CD8-positive, alpha-beta memory T cell (primary cell): ENCODE data around the gene CNPY2. TPM values are rescaled to one million over a fixed set of nuclear protein-coding genes. Genes with fewer than 3 reads are reported as not detected.

ENCODE experiments used
- CTCF ChIA-PET: fragments of 350-600 bp; sonication (Branson Sonifier 250); formaldehyde crosslinking; loops from one replicate; lab custom pipeline; 2021; ENCODE audit warnings: antibody characterized with exemption; lab: Charles Lee
- POLR2A ChIA-PET: fragments of 350-600 bp; sonication (Branson Sonifier 250); formaldehyde crosslinking; loops from one replicate; lab custom pipeline; 2021; ENCODE audit warnings: antibody characterized with exemption; lab: Charles Lee
- DNase-seq, 5 donors: peaks; one replicate each; pipeline versions ENCODE4 v3.0.0 to v3.0.0-alpha.2; 2020 to 2022; ENCODE audit warnings: mixed read lengths in 1 of 5
- H3K27ac ChIP-seq: one replicate; pipeline ENCODE4 v1.7.0; 2013; ENCODE audit warnings: low read depth, mild to moderate bottlenecking, low read length, moderate library complexity
- H3K27me3 ChIP-seq: 2 replicates; pipeline ENCODE4 v1.7.0; 2013; ENCODE audit warnings: low read length, mild to moderate bottlenecking; ENCODE audit not compliant: insufficient read depth, poor library complexity, severe bottlenecking
- H3K36me3 ChIP-seq: 2 replicates; pipeline ENCODE4 v1.7.0; 2013; ENCODE audit warnings: mild to moderate bottlenecking, low read length, moderate library complexity; ENCODE audit not compliant: insufficient read depth
- H3K4me1 ChIP-seq: 2 replicates; pipeline ENCODE4 v1.7.0; 2013; ENCODE audit warnings: mild to moderate bottlenecking, low read length, moderate library complexity; ENCODE audit not compliant: insufficient read depth
- H3K4me3 ChIP-seq: 2 replicates; pipeline ENCODE4 v1.7.0; 2013; ENCODE audit warnings: mild to moderate bottlenecking, low read length
- H3K9me3 ChIP-seq: 2 replicates; pipeline ENCODE4 v1.7.0; 2013; ENCODE audit warnings: mild to moderate bottlenecking, low read length
- H3K27ac Mint-ChIP-seq, 8 donors: one replicate each; pipeline ENCODE4 v1.8.0; 2020 to 2021; ENCODE audit warnings: mixed read lengths in 8 of 8, mild to moderate bottlenecking in 6 of 8, inconsistent platforms in 3 of 8, moderate library complexity in 3 of 8
- H3K27me3 Mint-ChIP-seq, 2 donors: one replicate each; pipeline ENCODE4 v1.8.0; 2020 to 2021; ENCODE audit warnings: mixed read lengths in 2 of 2, mild to moderate bottlenecking in 1 of 2, moderate library complexity in 1 of 2
- H3K36me3 Mint-ChIP-seq, 3 donors: one replicate each; pipeline ENCODE4 v1.8.0; 2020 to 2021; ENCODE audit warnings: mixed read lengths in 3 of 3, inconsistent platforms in 1 of 3, mild to moderate bottlenecking in 1 of 3
- H3K4me1 Mint-ChIP-seq, 3 donors: one replicate each; pipeline ENCODE4 v1.8.0; 2020 to 2021; ENCODE audit warnings: mixed read lengths in 3 of 3, inconsistent platforms in 1 of 3, mild to moderate bottlenecking in 1 of 3
- H3K4me3 Mint-ChIP-seq, 7 donors: one replicate each; pipeline ENCODE4 v1.8.0; 2020 to 2021; ENCODE audit warnings: mixed read lengths in 7 of 7, mild to moderate bottlenecking in 6 of 7, moderate library complexity in 4 of 7, inconsistent platforms in 2 of 7
- H3K9me3 Mint-ChIP-seq, 5 donors: one replicate each; pipeline ENCODE4 v1.8.0; 2020 to 2022; ENCODE audit warnings: mixed read lengths in 5 of 5, mild to moderate bottlenecking in 3 of 5, moderate library complexity in 2 of 5, inconsistent platforms in 1 of 5
- polyA plus RNA-seq: library from polyadenylated mRNA; unstranded; fragments of 300-500 nt; fragmentation: Illumina TruSeq; gene quantifications from one replicate; pipeline ENCODE4 v1.2.3, GENCODE V29; 2021
- total RNA-seq, 2 experiments: library from RNA; stranded (reverse); gene quantifications; one replicate each; pipeline ENCODE4 v1.2.3, GENCODE V29; 2021

The CNPY2 gene
- total and polyA plus RNA-seq, 3 experiments from 2014 or later, result 165 to 188 (median 167) TPM

GRCh38 chr12:56321027-56321426 lies 5.2 kb upstream of the CNPY2 start:
- DNase-seq, result no peak
- H3K4me1 ChIP-seq, result peaks cover 5% of the 10 kb centered on the region
- Mint-ChIP-seq H3K27ac (no peak overlapping the region), H3K4me1 (peaks cover 0 to 6% (median 3%) of the 10 kb centered on the region in 3 donors), H3K4me3 (no peak overlapping the region), H3K36me3 (peaks cover 3 to 59% (median 18%) of the 10 kb centered on the region in 3 donors), H3K27me3 (no peaks in the 10 kb centered on the region), H3K9me3 (no peaks in the 10 kb centered on the region)
- CTCF ChIA-PET, result interaction anchor here (0.7 kb wide), 1 partner anchor 21 kb away, joined by 3 read pairs; no protein-coding TSS in a partner anchor
- no peaks in the 10 kb centered on the region for H3K9me3 ChIP-seq
- no peak overlapping the region for H3K4me3 ChIP-seq
- H3K36me3 ChIP-seq, result peaks cover 43% of the 10 kb centered on the region
- POLR2A ChIA-PET, result no interaction called here
- no peaks in the 10 kb centered on the region for H3K27me3 ChIP-seq
- no peak overlapping the region for H3K27ac ChIP-seq

GRCh38 chr12:56317675-56318074 lies 1.9 kb upstream of the CNPY2 start:
- no peak for DNase-seq
- Histone ChIP-seq H3K27ac (no peak overlapping the region), H3K9me3 (no peaks in the 10 kb centered on the region), H3K36me3 (peaks cover 16% of the 10 kb centered on the region), H3K27me3 (no peaks in the 10 kb centered on the region), H3K4me1 (peaks cover 15% of the 10 kb centered on the region), H3K4me3 (no peak overlapping the region)
- Mint-ChIP-seq H3K4me3 (no peak overlapping the region), H3K27ac (peak overlapping the region in 3 of 8 donors; percentile 44 to 55 (median 54)), H3K4me1 (peaks cover 14 to 21% (median 15%) of the 10 kb centered on the region in 3 donors), H3K27me3 (no peaks in the 10 kb centered on the region), H3K36me3 (peaks cover 0 to 42% (median 4%) of the 10 kb centered on the region in 3 donors), H3K9me3 (no peaks in the 10 kb centered on the region)
- ChIA-PET POLR2A (no interaction called here), CTCF (no interaction called here)

GRCh38 chr12:56315249-56315621 lies 553 bp downstream of the CNPY2 start:
- H3K36me3 ChIP-seq, result peaks cover 14% of the 10 kb centered on the region
- DNase-seq, result no peak
- POLR2A ChIA-PET, result interaction anchor here (0.6 to 2.1 kb wide), 11 partner anchors 16 to 211 kb away, joined by 3 to 20 read pairs (median 4); partner anchors contain the start of genes ANKRD52, IL23A, PA2G4 and PAN2
- CTCF ChIA-PET, result interaction anchor here (1.1 to 1.8 kb wide), 11 partner anchors 8 to 271 kb away, joined by 3 to 10 read pairs (median 4); partner anchors contain the start of genes IL23A, PAN2, SMARCC2 and TIMELESS
- Mint-ChIP-seq H3K4me3 (peak overlapping the region; percentile 97 to 100 (median 99)), H3K36me3 (peaks cover 0 to 46% (median 7%) of the 10 kb centered on the region in 3 donors), H3K27me3 (no peaks in the 10 kb centered on the region), H3K27ac (peak overlapping the region; percentile 97 to 100 (median 99)), H3K4me1 (peaks cover 14 to 21% (median 15%) of the 10 kb centered on the region in 3 donors), H3K9me3 (no peaks in the 10 kb centered on the region)
- H3K9me3 ChIP-seq, result no peaks in the 10 kb centered on the region
- H3K27ac ChIP-seq, result peak overlapping the region; percentile 97
- H3K27me3 ChIP-seq, result no peaks in the 10 kb centered on the region
- peaks cover 15% of the 10 kb centered on the region for H3K4me1 ChIP-seq
- H3K4me3 ChIP-seq, result peak overlapping the region; percentile 100

GRCh38 chr12:56311003-56311402 lies 4.8 kb downstream of the CNPY2 start:
- Histone ChIP-seq H3K27me3 (no peaks in the 10 kb centered on the region), H3K9me3 (no peaks in the 10 kb centered on the region), H3K4me3 (no peak overlapping the region), H3K4me1 (peaks cover 10% of the 10 kb centered on the region), H3K27ac (no peak overlapping the region), H3K36me3 (peaks cover 7% of the 10 kb centered on the region)
- CTCF ChIA-PET, result interaction anchor here (0.9 to 1.9 kb wide), 6 partner anchors 13 to 193 kb away, joined by 3 to 6 read pairs (median 3); partner anchors contain the start of gene ZC3H10
- Mint-ChIP-seq H3K4me3 (no peak overlapping the region), H3K27ac (peak overlapping the region in 1 of 8 donors; percentile 26), H3K36me3 (peaks cover 0 to 53% (median 6%) of the 10 kb centered on the region in 3 donors), H3K9me3 (no peaks in the 10 kb centered on the region), H3K27me3 (no peaks in the 10 kb centered on the region), H3K4me1 (peaks cover 12 to 15% (median 14%) of the 10 kb centered on the region in 3 donors)
- POLR2A ChIA-PET, result interaction anchor here (0.8 to 1.4 kb wide), 3 partner anchors 12 to 159 kb away, joined by 3 to 4 read pairs (median 4); no protein-coding TSS in a partner anchor
- no peak for DNase-seq

GRCh38 chr12:56308714-56309113 lies 7.1 kb downstream of the CNPY2 start:
- POLR2A ChIA-PET, result interaction anchor here (0.6 to 1.2 kb wide), 2 partner anchors 11 to 33 kb away, joined by 3 to 7 read pairs; no protein-coding TSS in a partner anchor

GRCh38 chr12:56307221-56307965 lies 8.4 kb downstream of the CNPY2 start:
- no peaks in the 10 kb centered on the region for H3K9me3 Mint-ChIP-seq
- no peak overlapping the region for H3K27ac ChIP-seq
- H3K27me3 Mint-ChIP-seq, result no peaks in the 10 kb centered on the region
- peaks cover 7% of the 10 kb centered on the region for H3K36me3 ChIP-seq
- H3K27me3 ChIP-seq, result no peaks in the 10 kb centered on the region
- CTCF ChIA-PET, result interaction anchor here (1.1 to 2.8 kb wide), 2 partner anchors 8 to 118 kb away, joined by 3 to 8 read pairs; partner anchors contain the start of genes CNPY2 and SMARCC2
- no peak for DNase-seq
- peak overlapping the region in 1 of 8 donors; percentile 41 for H3K27ac Mint-ChIP-seq
- no peak overlapping the region for H3K4me3 ChIP-seq
- H3K4me3 Mint-ChIP-seq, result no peak overlapping the region
- H3K4me1 Mint-ChIP-seq, result peaks cover 0 to 6% (median 2%) of the 10 kb centered on the region in 3 donors
- POLR2A ChIA-PET, result interaction anchor here (0.6 to 1.0 kb wide), 2 partner anchors 22 to 32 kb away, joined by 3 read pairs; partner anchors contain the start of gene IL23A
- H3K9me3 ChIP-seq, result no peaks in the 10 kb centered on the region
- peaks cover 0 to 47% (median 6%) of the 10 kb centered on the region in 3 donors for H3K36me3 Mint-ChIP-seq
- peaks cover 3% of the 10 kb centered on the region for H3K4me1 ChIP-seq

More at GRCh38 chr12:56308714-56309113, 7.1 kb downstream of the CNPY2 start:
- no peaks in the 10 kb centered on the region for H3K9me3 Mint-ChIP-seq
- Histone ChIP-seq H3K36me3 (peaks cover 7% of the 10 kb centered on the region), H3K27me3 (no peaks in the 10 kb centered on the region), H3K4me1 (no peaks in the 10 kb centered on the region), H3K9me3 (no peaks in the 10 kb centered on the region), H3K27ac (no peak overlapping the region), H3K4me3 (no peak overlapping the region)
- H3K4me3 Mint-ChIP-seq, result no peak overlapping the region
- H3K36me3 Mint-ChIP-seq, result peaks cover 0 to 49% (median 6%) of the 10 kb centered on the region in 3 donors
- H3K27ac Mint-ChIP-seq, result peak overlapping the region in 1 of 8 donors; percentile 36
- no peaks in the 10 kb centered on the region for H3K27me3 Mint-ChIP-seq
- no peak for DNase-seq
- CTCF ChIA-PET, result no interaction called here
- H3K4me1 Mint-ChIP-seq, result peaks cover 0 to 4% (median 0%) of the 10 kb centered on the region in 3 donors

- DNase-seq, result no peak
- no peaks in the 10 kb centered on the region for H3K9me3 ChIP-seq
- H3K36me3 Mint-ChIP-seq, result peaks cover 0 to 34% (median 3%) of the 10 kb centered on the region in 3 donors
- H3K4me1 Mint-ChIP-seq, result peaks cover 20 to 30% (median 25%) of the 10 kb centered on the region in 3 donors
- ChIA-PET CTCF (interaction anchor here (1.8 kb wide), 1 partner anchor 116 kb away, joined by 3 read pairs; the partner anchor contains the start of gene SMARCC2), POLR2A (no interaction called here)
- no peak overlapping the region for H3K4me3 Mint-ChIP-seq
- H3K27me3 Mint-ChIP-seq, result no peaks in the 10 kb centered on the region
- H3K27ac Mint-ChIP-seq, result peak overlapping the region in 6 of 8 donors; percentile 7 to 69 (median 36)
- no peak overlapping the region for H3K27ac ChIP-seq
- H3K4me1 ChIP-seq, result peaks cover 20% of the 10 kb centered on the region
- no peak overlapping the region for H3K4me3 ChIP-seq
- H3K27me3 ChIP-seq, result no peaks in the 10 kb centered on the region
- no peaks in the 10 kb centered on the region for H3K36me3 ChIP-seq
- no peaks in the 10 kb centered on the region for H3K9me3 Mint-ChIP-seq
Observed at GRCh38 chr12:56304872-56305590, 10.8 kb downstream of the CNPY2 start.
